ENCODE data around the gene PARK7. TPM values are rescaled to one million over a fixed set of nuclear protein-coding genes. Genes with fewer than 3 reads are reported as not detected.

Gene PARK7
- total RNA-seq, 1 experiment from 2014 or later = 370 TPM

DNA sequence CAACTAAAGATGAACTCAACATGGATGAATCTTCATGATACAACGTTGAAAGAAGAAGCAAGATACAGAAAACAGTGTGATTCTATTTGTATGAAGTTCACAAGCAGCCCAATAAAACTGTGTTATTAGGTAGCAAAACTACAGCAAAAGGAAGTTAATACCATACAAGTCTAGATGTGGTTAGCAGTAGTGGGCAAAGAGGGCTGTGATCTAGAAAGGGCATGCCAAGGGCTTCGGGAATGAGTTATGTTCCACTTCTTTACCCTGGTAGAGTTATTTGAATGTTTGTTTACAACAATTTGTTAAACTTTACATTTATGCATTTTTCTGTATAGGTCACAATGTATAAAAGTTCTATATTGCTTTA lies 30.1 kb upstream of the PARK7 start:
- H3K27ac ChIP-seq (ENCODE audit: low read depth, low read length) = no peak overlapping the region
- no TSS peak for BruUV-seq (replicated peaks)
- H4K20me1 ChIP-seq (ENCODE audit: insufficient read depth) = no peaks in the 10 kb centered on the region
- no peak overlapping the region for H3K4me2 ChIP-seq (ENCODE audit: low read length)
- no peak for DNase-seq (ENCODE audit: low read depth, low spot score)
- no peaks in the 10 kb centered on the region for H3K79me2 ChIP-seq (ENCODE audit: insufficient read depth, low read length)
- H3K9me3 ChIP-seq (ENCODE audit: control insufficient read depth in 1 of 2, insufficient read depth in 1 of 2, low read depth in 1 of 2, low read length in 2 of 2) = no peaks in the 10 kb centered on the region
- CTCF ChIA-PET = no interaction called here
- no peak for TF ChIP-seq RAD21 (IDR thresholded peaks at IDR 0.05; ENCODE audit: low read depth)
- no peak for TF ChIP-seq POLR2AphosphoS5 (IDR thresholded peaks at IDR 0.05; ENCODE audit: low read depth, low read length)
- no peak for TF ChIP-seq YY1 (IDR thresholded peaks at IDR 0.05; ENCODE audit: extremely low read depth, insufficient replicate concordance, low read depth, low read length)
- TF ChIP-seq EZH2phosphoT487 (IDR thresholded peaks at IDR 0.05; ENCODE audit: borderline replicate concordance) = no peak
- TF ChIP-seq SIN3A (IDR thresholded peaks at IDR 0.05; ENCODE audit: low read depth) = no peak
- TF ChIP-seq, protein P1, sequence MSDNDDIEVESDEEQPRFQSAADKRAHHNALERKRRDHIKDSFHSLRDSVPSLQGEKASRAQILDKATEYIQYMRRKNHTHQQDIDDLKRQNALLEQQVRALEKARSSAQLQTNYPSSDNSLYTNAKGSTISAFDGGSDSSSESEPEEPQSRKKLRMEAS (IDR thresholded peaks at IDR 0.05) = no peak
- TF ChIP-seq, protein P2, sequence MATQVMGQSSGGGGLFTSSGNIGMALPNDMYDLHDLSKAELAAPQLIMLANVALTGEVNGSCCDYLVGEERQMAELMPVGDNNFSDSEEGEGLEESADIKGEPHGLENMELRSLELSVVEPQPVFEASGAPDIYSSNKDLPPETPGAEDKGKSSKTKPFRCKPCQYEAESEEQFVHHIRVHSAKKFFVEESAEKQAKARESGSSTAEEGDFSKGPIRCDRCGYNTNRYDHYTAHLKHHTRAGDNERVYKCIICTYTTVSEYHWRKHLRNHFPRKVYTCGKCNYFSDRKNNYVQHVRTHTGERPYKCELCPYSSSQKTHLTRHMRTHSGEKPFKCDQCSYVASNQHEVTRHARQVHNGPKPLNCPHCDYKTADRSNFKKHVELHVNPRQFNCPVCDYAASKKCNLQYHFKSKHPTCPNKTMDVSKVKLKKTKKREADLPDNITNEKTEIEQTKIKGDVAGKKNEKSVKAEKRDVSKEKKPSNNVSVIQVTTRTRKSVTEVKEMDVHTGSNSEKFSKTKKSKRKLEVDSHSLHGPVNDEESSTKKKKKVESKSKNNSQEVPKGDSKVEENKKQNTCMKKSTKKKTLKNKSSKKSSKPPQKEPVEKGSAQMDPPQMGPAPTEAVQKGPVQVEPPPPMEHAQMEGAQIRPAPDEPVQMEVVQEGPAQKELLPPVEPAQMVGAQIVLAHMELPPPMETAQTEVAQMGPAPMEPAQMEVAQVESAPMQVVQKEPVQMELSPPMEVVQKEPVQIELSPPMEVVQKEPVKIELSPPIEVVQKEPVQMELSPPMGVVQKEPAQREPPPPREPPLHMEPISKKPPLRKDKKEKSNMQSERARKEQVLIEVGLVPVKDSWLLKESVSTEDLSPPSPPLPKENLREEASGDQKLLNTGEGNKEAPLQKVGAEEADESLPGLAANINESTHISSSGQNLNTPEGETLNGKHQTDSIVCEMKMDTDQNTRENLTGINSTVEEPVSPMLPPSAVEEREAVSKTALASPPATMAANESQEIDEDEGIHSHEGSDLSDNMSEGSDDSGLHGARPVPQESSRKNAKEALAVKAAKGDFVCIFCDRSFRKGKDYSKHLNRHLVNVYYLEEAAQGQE (IDR thresholded peaks at IDR 0.05; ENCODE audit: low read depth) = no peak
- no peak for TF ChIP-seq ELF1 (IDR thresholded peaks at IDR 0.05; ENCODE audit: borderline replicate concordance, low read depth)
- no peak for TF ChIP-seq JUND (IDR thresholded peaks at IDR 0.05)
- TF ChIP-seq POLR2A (IDR thresholded peaks at IDR 0.05; ENCODE audit: borderline replicate concordance, extremely low read depth, insufficient read depth, insufficient read length) = no peak
- TF ChIP-seq FOSL1 (IDR thresholded peaks at IDR 0.05; ENCODE audit: low read depth) = no peak
- no peak for TF ChIP-seq TCF7L2 (IDR thresholded peaks at IDR 0.05; ENCODE audit: borderline replicate concordance, extremely low read depth, insufficient read depth, insufficient read length)
- no peak for TF ChIP-seq SP1 (IDR thresholded peaks at IDR 0.05; ENCODE audit: low read depth)
- no peak for TF ChIP-seq EZH2 (IDR thresholded peaks at IDR 0.05)
- TF ChIP-seq CEBPB (IDR thresholded peaks at IDR 0.05; ENCODE audit: low read depth) = no peak
- TF ChIP-seq ZNF274 (IDR thresholded peaks at IDR 0.05; ENCODE audit: low read depth, low read length) = no peak
- TF ChIP-seq CBX3 (IDR thresholded peaks at IDR 0.05; ENCODE audit: low read depth) = no peak
- TF ChIP-seq SRF (IDR thresholded peaks at IDR 0.05; ENCODE audit: low read depth) = no peak
- POLR2A ChIA-PET = no interaction called here
- intact Hi-C loops (cut with micrococcal nuclease) = no loop called here
- no peaks in the 10 kb centered on the region for H3K36me3 ChIP-seq (ENCODE audit: control insufficient read depth in 1 of 2, insufficient read depth in 2 of 2, low read length in 2 of 2)
- peaks cover 5% of the 10 kb centered on the region; the same call in 1 of the 2 replicates for H3K27me3 ChIP-seq (ENCODE audit: insufficient read depth, low read length)
- no peak for ATAC-seq
- RAD21 ChIA-PET (ENCODE audit: low non-redundant PET in 1 of 2, low total read pairs in 2 of 2, uncharacterized antibody in 2 of 2, unreplicated experiment in 2 of 2) = no interaction called here
- H3K9ac ChIP-seq (ENCODE audit: low read length) = no peak overlapping the region
- no peaks in the 10 kb centered on the region for H3K9me2 ChIP-seq (ENCODE audit: insufficient read depth)
- H3K4me1 ChIP-seq (ENCODE audit: control insufficient read depth in 1 of 2, insufficient read depth in 2 of 2, low read length in 2 of 2) = no peaks in the 10 kb centered on the region
- H2AFZ ChIP-seq (ENCODE audit: low read depth, low read length, poor library complexity, severe bottlenecking) = no peak overlapping the region
- H3K4me3 ChIP-seq (replicated peaks in 1 of 2; ENCODE audit: low read depth in 1 of 2, low read length in 2 of 2) = no peak overlapping the region
